H9 (cell line): ENCODE results near the gene ARHGEF12. TPM values are rescaled to one million over a fixed set of nuclear protein-coding genes. Genes with fewer than 3 reads are reported as not detected.

Source experiments
- DNase-seq: peaks from one replicate; pipeline ENCODE4 v3.0.0-alpha.2; 2017
- H2AFZ ChIP-seq: one replicate; pipeline ENCODE4 v1.6.1; 2013; ENCODE audit warnings: mild to moderate bottlenecking, low read length, control low read depth, moderate library complexity
- H2AK5ac ChIP-seq: 2 replicates; pipeline ENCODE4 v1.6.1; 2013; ENCODE audit warnings: low read length, control low read depth, mixed read lengths; ENCODE audit not compliant: insufficient read length
- H2BK120ac ChIP-seq: one replicate; pipeline ENCODE4 v1.6.1; 2013; ENCODE audit warnings: low read depth, mild to moderate bottlenecking, low read length, control low read depth, inconsistent platforms; ENCODE audit not compliant: poor library complexity, severe bottlenecking
- H2BK12ac ChIP-seq: 2 replicates; pipeline ENCODE4 v1.6.1; 2013; ENCODE audit warnings: low read length, control low read depth, mixed read lengths, low read depth; ENCODE audit not compliant: insufficient read length
- H2BK15ac ChIP-seq: 2 replicates; pipeline ENCODE4 v1.6.1; 2013; ENCODE audit warnings: low read depth, low read length, control low read depth
- H2BK20ac ChIP-seq: one replicate; pipeline ENCODE4 v1.6.1; 2013; ENCODE audit warnings: low read depth, mild to moderate bottlenecking, low read length, control low read depth, inconsistent platforms; ENCODE audit not compliant: poor library complexity, severe bottlenecking
- H2BK5ac ChIP-seq: 2 replicates; pipeline ENCODE4 v1.6.1; 2013; ENCODE audit warnings: low read length, control low read depth, mixed read lengths; ENCODE audit not compliant: insufficient read length
- H3K14ac ChIP-seq: 2 replicates; pipeline ENCODE4 v1.6.1; 2013; ENCODE audit warnings: low read length, control low read depth; ENCODE audit not compliant: insufficient read depth
- H3K18ac ChIP-seq: 2 replicates; pipeline ENCODE4 v1.6.1; 2013; ENCODE audit warnings: low read depth, mild to moderate bottlenecking, mixed read lengths, low read length, control low read depth; ENCODE audit not compliant: insufficient read length
- H3K23ac ChIP-seq: 2 replicates; pipeline ENCODE4 v1.6.1; 2013; ENCODE audit warnings: low read length, control low read depth, mixed read lengths, low read depth; ENCODE audit not compliant: insufficient read length
- H3K23me2 ChIP-seq: 2 replicates; pipeline ENCODE4 v1.6.1; 2013; ENCODE audit warnings: low read depth, mild to moderate bottlenecking, mixed read lengths, low read length, control low read depth; ENCODE audit not compliant: insufficient read length, poor library complexity, severe bottlenecking
- H3K27ac ChIP-seq: 2 replicates; pipeline ENCODE4 v1.5.1; 2013; ENCODE audit warnings: low read length, control low read depth, mixed read lengths, low read depth; ENCODE audit not compliant: insufficient read length
- H3K27me3 ChIP-seq: 2 replicates; pipeline ENCODE4 v1.6.1; 2013; ENCODE audit warnings: low read length, control low read depth, inconsistent platforms; ENCODE audit not compliant: insufficient read depth
- H3K4ac ChIP-seq: 2 replicates; pipeline ENCODE4 v1.6.1; 2013; ENCODE audit warnings: low read depth, mild to moderate bottlenecking, control low read depth, inconsistent platforms, low read length, moderate library complexity
- H3K4me1 ChIP-seq: 2 replicates; pipeline ENCODE4 v1.6.1; 2013; ENCODE audit warnings: low read length, control low read depth, inconsistent platforms; ENCODE audit not compliant: insufficient read depth
- H3K4me2 ChIP-seq: 2 replicates; pipeline ENCODE4 v1.6.1; 2013; ENCODE audit warnings: low read length, control low read depth, mixed read lengths; ENCODE audit not compliant: insufficient read length, insufficient read depth
- H3K56ac ChIP-seq: 2 replicates; pipeline ENCODE4 v1.6.1; 2013; ENCODE audit warnings: low read depth, mild to moderate bottlenecking, mixed read lengths, low read length, control low read depth; ENCODE audit not compliant: insufficient read length
- H3K79me1 ChIP-seq: 2 replicates; pipeline ENCODE4 v1.6.1; 2013; ENCODE audit warnings: low read depth, mild to moderate bottlenecking, moderate library complexity, low read length, control low read depth, inconsistent platforms; ENCODE audit not compliant: insufficient read depth, poor library complexity, severe bottlenecking
- H3K79me2 ChIP-seq: 2 replicates; pipeline ENCODE4 v1.6.1; 2013; ENCODE audit warnings: low read length, control low read depth, inconsistent platforms; ENCODE audit not compliant: insufficient read depth
- H3K9ac ChIP-seq: 2 replicates; pipeline ENCODE4 v1.6.1; 2013; ENCODE audit warnings: low read length, control low read depth, mixed read lengths; ENCODE audit not compliant: insufficient read length; ENCODE audit errors: extremely low read depth
- H3K9me3 ChIP-seq: one replicate; pipeline ENCODE4 v1.6.1; 2013; ENCODE audit warnings: low read depth, low read length, inconsistent platforms; ENCODE audit not compliant: control insufficient read depth
- H3T11ph ChIP-seq: one replicate; pipeline ENCODE4 v1.6.1; 2013; ENCODE audit warnings: mild to moderate bottlenecking, low read length, control low read depth, inconsistent platforms
- H4K20me1 ChIP-seq: one replicate; pipeline ENCODE4 v1.6.1; 2013; ENCODE audit not compliant: control insufficient read depth, insufficient read length, insufficient read depth
- H4K5ac ChIP-seq: 2 replicates; pipeline ENCODE4 v1.6.1; 2013; ENCODE audit warnings: low read depth, mild to moderate bottlenecking, mixed read lengths, low read length, control low read depth; ENCODE audit not compliant: insufficient read length
- H4K8ac ChIP-seq: replicated peaks from 2 replicates; pipeline ENCODE4 v1.6.1; 2013; ENCODE audit warnings: low read length, control low read depth, mixed read lengths, low read depth; ENCODE audit not compliant: insufficient read length
- H4K91ac ChIP-seq: 2 replicates; pipeline ENCODE4 v1.6.1; 2013; ENCODE audit warnings: low read depth, mild to moderate bottlenecking, moderate library complexity, mixed read lengths, low read length, control low read depth; ENCODE audit not compliant: insufficient read length
- H3K27ac Mint-ChIP-seq, 3 experiments: 2 replicates in 2 of 3; 3 replicates in 1 of 3; pipeline ENCODE4 v1.8.0; 2020 to 2021; ENCODE audit warnings: mixed read lengths in 3 of 3, mild to moderate bottlenecking in 1 of 3, moderate library complexity in 1 of 3
- H3K27me3 Mint-ChIP-seq: 2 replicates; pipeline ENCODE4 v1.8.0; 2021; ENCODE audit warnings: low read depth, mild to moderate bottlenecking, moderate library complexity, mixed read lengths
- H3K36me3 Mint-ChIP-seq, 3 experiments: 2 replicates in 2 of 3; 3 replicates in 1 of 3; pipeline ENCODE4 v1.8.0; 2020 to 2021; ENCODE audit warnings: low read depth in 3 of 3, mixed read lengths in 3 of 3; ENCODE audit not compliant: insufficient read depth in 1 of 3
- H3K4me1 Mint-ChIP-seq, 2 experiments: 2 replicates each; pipeline ENCODE4 v1.8.0; 2020; ENCODE audit warnings: mixed read lengths in 2 of 2
- H3K4me3 Mint-ChIP-seq, 2 experiments: 2 replicates in 1 of 2; 3 replicates in 1 of 2; pipeline ENCODE4 v1.8.0; 2020 to 2021; ENCODE audit warnings: mild to moderate bottlenecking in 2 of 2, mixed read lengths in 2 of 2, moderate library complexity in 1 of 2
- H3K9me3 Mint-ChIP-seq, 2 experiments: 2 replicates in 1 of 2; 3 replicates in 1 of 2; pipeline ENCODE4 v1.8.0; 2020; ENCODE audit warnings: mild to moderate bottlenecking in 2 of 2, mixed read lengths in 2 of 2, moderate library complexity in 1 of 2
- CTCF ChIP-seq: fragments of 200-600 bp; sonication (generic); conservative IDR thresholded peaks from 3 replicates; pipeline ENCODE4 v1.8.0; 2021; ENCODE audit warnings: antibody characterized with exemption, mild to moderate bottlenecking
- WGBS: extraction: QIAGEN DNeasy Blood & Tissue Kit; methylation state at CpG from one replicate; pipeline ENCODE4 v1.1.7; 2013; ENCODE audit warnings: missing lambda C conversion rate, low lambda C conversion rate, mixed read lengths; ENCODE audit not compliant: insufficient read length; ENCODE audit errors: extremely low coverage; 5-methylcytosine and 5-hydroxymethylcytosine counted together
- total RNA-seq: library from RNA; stranded (reverse); gene quantifications from 2 replicates; pipeline ENCODE4 v1.2.1, GENCODE V29; 2021

Gene ARHGEF12
- total RNA-seq, 1 experiment from 2014 or later = 27.0 TPM

DNA sequence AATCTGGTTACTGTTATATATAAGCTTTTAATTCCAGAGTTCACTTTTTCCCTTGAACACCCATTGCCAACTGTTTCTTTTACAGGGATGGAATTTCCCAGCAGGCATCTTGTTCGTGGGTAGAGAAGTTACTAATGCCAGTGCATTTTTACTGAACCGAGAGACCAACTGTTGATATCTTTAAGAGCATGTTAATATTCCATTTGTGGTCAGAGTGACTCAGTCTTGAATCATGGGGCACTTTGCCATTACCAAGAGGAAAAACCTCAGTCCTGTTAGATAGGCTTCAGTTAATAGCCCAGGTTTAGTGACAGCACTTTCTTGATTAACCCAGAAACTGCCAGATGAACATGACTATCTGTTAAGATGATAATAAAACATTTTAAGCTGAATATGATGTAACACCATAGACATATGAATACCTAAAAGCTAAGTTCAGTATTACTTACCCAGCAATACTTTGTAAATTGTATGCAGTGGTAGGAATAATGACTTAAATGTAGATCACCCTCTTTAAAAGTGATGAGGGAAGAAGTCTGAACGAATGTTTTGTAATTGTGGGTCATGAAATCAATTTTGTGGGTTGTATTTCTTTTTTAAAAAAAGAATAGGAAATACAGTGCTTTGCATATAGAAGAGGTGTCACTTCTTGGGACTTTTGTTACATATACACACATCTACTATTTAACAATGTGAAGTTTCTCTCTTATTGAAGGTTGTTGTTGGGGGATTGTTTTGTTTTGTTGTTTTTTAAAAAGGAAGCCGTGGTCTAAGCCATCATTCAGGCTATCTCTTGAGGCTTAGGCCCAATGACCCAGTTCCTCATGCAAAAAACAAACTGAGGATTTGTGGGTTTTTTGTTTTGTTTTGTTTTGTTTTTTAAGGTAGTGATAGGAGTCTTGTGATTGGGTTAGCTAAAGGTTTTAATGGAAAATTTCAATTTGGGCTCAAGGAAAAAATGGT, 96.1 kb downstream of the ARHGEF12 start:
- no peak overlapping the region for H3K18ac ChIP-seq
- H2BK15ac ChIP-seq = no peak overlapping the region
- no peak overlapping the region for H2BK120ac ChIP-seq
- no peak overlapping the region for H2BK12ac ChIP-seq
- no peak for DNase-seq
- Mint-ChIP-seq H3K4me3 (no peak overlapping the region), H3K4me1 (no peaks in the 10 kb centered on the region), H3K27ac (peak overlapping the region in 1 of 3 experiments; percentile 8; a peak in 1 of 7 replicates), H3K9me3 (no peaks in the 10 kb centered on the region), H3K27me3 (no peaks in the 10 kb centered on the region), H3K36me3 (peaks cover 0 to 9% (median 0%) of the 10 kb centered on the region in 3 experiments; a peak in 4 of 7 replicates)
- no peak overlapping the region for H2AK5ac ChIP-seq
- no peak overlapping the region for H3T11ph ChIP-seq
- no peak overlapping the region for H2BK5ac ChIP-seq
- no peak overlapping the region for H4K8ac ChIP-seq
- no peaks in the 10 kb centered on the region for H4K20me1 ChIP-seq
- no peak overlapping the region for H3K4ac ChIP-seq
- no peak overlapping the region for H3K23ac ChIP-seq
- H3K4me2 ChIP-seq = no peak overlapping the region
- no peak overlapping the region for H3K14ac ChIP-seq
- no peak overlapping the region for H3K56ac ChIP-seq
- no peak overlapping the region for H3K27ac ChIP-seq
- no peak overlapping the region for H2BK20ac ChIP-seq
- H3K79me1 ChIP-seq = no peaks in the 10 kb centered on the region
- H3K27me3 ChIP-seq = no peaks in the 10 kb centered on the region
- no peak overlapping the region for H4K91ac ChIP-seq
- no peaks in the 10 kb centered on the region for H3K9me3 ChIP-seq
- no CpG with 5 or more reads among the region's 4 CpGs for WGBS
- H2AFZ ChIP-seq = no peak overlapping the region
- no peak overlapping the region for H4K5ac ChIP-seq
- no peaks in the 10 kb centered on the region for H3K79me2 ChIP-seq
- TF ChIP-seq CTCF = no peak
- H3K23me2 ChIP-seq = no peaks in the 10 kb centered on the region
- no peaks in the 10 kb centered on the region for H3K4me1 ChIP-seq
- no peak overlapping the region for H3K9ac ChIP-seq
